ENCODE data around the gene GADD45B. TPM values are rescaled to one million over a fixed set of nuclear protein-coding genes. Genes with fewer than 3 reads are reported as not detected.

The GADD45B gene
- total and polyA plus RNA-seq, 10 of the 15 experiments (the other 5 are each of a cell fraction or from before 2014, with no cell fraction given): 2.4 to 180 (median 91.1) TPM

- RAD21 ChIA-PET (ENCODE audit: unreplicated experiment): no interaction called here
- no peak overlapping the region for H3K4me3 ChIP-seq
- H3K4me1 ChIP-seq (ENCODE audit: control insufficient read depth, insufficient read depth, low read length): peaks cover 5% of the 10 kb centered on the region; the same call in 1 of the 2 replicates
- POLR2A ChIA-PET: no interaction called here
- no peak overlapping the region for H2AFZ ChIP-seq (ENCODE audit: control insufficient read depth, low read depth, low read length)
- no peaks in the 10 kb centered on the region for H4K20me1 ChIP-seq (ENCODE audit: control insufficient read depth, insufficient read depth)
- no peaks in the 10 kb centered on the region for H3K9me3 ChIP-seq (replicated peaks; ENCODE audit: control insufficient read depth, insufficient read depth, low read length)
- intact Hi-C loops (cut with micrococcal nuclease; ENCODE audit: unreplicated experiment) (no loop called here), in situ Hi-C loops (cut with MboI) (no loop called here)
- ATAC-seq: no peak
- H3K79me2 ChIP-seq (ENCODE audit: control insufficient read depth, insufficient read depth, low read length): no peaks in the 10 kb centered on the region
- H3K27ac ChIP-seq (ENCODE audit: control insufficient read depth, insufficient read depth): no peak overlapping the region
- 82% methylated on average over 11 of the region's 12 CpGs for WGBS (ENCODE audit: insufficient coverage, insufficient replicate concordance, low lambda C conversion rate, missing lambda C conversion rate)
- BruUV-seq (replicated peaks): no TSS peak
- FAIRE-seq: no peak
- no peaks in the 10 kb centered on the region; a peak in 1 of 4 replicates for H3K27me3 ChIP-seq (replicated peaks in 1 of 2; ENCODE audit: control insufficient read depth in 2 of 2, insufficient read depth in 2 of 2, low read length in 1 of 2)
- no peaks in the 10 kb centered on the region for H3K36me3 ChIP-seq (ENCODE audit: control insufficient read depth in 2 of 2, insufficient read depth in 2 of 2, low read length in 1 of 2)
- no peak for TF ChIP-seq USF2 (IDR thresholded peaks at IDR 0.05; ENCODE audit: borderline replicate concordance, low read depth, low read length)
- TF ChIP-seq, protein P1, sequence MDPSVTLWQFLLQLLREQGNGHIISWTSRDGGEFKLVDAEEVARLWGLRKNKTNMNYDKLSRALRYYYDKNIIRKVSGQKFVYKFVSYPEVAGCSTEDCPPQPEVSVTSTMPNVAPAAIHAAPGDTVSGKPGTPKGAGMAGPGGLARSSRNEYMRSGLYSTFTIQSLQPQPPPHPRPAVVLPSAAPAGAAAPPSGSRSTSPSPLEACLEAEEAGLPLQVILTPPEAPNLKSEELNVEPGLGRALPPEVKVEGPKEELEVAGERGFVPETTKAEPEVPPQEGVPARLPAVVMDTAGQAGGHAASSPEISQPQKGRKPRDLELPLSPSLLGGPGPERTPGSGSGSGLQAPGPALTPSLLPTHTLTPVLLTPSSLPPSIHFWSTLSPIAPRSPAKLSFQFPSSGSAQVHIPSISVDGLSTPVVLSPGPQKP (IDR thresholded peaks at IDR 0.05; ENCODE audit: low read depth, low read length): no peak
- TF ChIP-seq HDAC2 (IDR thresholded peaks at IDR 0.05): no peak
- TF ChIP-seq, protein P2, sequence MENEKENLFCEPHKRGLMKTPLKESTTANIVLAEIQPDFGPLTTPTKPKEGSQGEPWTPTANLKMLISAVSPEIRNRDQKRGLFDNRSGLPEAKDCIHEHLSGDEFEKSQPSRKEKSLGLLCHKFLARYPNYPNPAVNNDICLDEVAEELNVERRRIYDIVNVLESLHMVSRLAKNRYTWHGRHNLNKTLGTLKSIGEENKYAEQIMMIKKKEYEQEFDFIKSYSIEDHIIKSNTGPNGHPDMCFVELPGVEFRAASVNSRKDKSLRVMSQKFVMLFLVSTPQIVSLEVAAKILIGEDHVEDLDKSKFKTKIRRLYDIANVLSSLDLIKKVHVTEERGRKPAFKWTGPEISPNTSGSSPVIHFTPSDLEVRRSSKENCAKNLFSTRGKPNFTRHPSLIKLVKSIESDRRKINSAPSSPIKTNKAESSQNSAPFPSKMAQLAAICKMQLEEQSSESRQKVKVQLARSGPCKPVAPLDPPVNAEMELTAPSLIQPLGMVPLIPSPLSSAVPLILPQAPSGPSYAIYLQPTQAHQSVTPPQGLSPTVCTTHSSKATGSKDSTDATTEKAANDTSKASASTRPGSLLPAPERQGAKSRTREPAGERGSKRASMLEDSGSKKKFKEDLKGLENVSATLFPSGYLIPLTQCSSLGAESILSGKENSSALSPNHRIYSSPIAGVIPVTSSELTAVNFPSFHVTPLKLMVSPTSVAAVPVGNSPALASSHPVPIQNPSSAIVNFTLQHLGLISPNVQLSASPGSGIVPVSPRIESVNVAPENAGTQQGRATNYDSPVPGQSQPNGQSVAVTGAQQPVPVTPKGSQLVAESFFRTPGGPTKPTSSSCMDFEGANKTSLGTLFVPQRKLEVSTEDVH (IDR thresholded peaks at IDR 0.05; ENCODE audit: low read depth, partially characterized antibody): no peak
- no peak for TF ChIP-seq SIX5 (IDR thresholded peaks at IDR 0.05; ENCODE audit: low read depth, low read length, severe bottlenecking)
- TF ChIP-seq NFIC (IDR thresholded peaks at IDR 0.05; ENCODE audit: low read depth, low read length): no peak
- TF ChIP-seq, protein P3, sequence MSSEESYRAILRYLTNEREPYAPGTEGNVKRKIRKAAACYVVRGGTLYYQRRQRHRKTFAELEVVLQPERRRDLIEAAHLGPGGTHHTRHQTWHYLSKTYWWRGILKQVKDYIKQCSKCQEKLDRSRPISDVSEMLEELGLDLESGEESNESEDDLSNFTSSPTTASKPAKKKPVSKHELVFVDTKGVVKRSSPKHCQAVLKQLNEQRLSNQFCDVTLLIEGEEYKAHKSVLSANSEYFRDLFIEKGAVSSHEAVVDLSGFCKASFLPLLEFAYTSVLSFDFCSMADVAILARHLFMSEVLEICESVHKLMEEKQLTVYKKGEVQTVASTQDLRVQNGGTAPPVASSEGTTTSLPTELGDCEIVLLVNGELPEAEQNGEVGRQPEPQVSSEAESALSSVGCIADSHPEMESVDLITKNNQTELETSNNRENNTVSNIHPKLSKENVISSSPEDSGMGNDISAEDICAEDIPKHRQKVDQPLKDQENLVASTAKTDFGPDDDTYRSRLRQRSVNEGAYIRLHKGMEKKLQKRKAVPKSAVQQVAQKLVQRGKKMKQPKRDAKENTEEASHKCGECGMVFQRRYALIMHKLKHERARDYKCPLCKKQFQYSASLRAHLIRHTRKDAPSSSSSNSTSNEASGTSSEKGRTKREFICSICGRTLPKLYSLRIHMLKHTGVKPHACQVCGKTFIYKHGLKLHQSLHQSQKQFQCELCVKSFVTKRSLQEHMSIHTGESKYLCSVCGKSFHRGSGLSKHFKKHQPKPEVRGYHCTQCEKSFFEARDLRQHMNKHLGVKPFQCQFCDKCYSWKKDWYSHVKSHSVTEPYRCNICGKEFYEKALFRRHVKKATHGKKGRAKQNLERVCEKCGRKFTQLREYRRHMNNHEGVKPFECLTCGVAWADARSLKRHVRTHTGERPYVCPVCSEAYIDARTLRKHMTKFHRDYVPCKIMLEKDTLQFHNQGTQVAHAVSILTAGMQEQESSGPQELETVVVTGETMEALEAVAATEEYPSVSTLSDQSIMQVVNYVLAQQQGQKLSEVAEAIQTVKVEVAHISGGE (CRISPR knock-in tag; IDR thresholded peaks at IDR 0.05): no peak
- no peak for TF ChIP-seq RUNX3 (IDR thresholded peaks at IDR 0.05; ENCODE audit: low read length)
- TF ChIP-seq NRF1 (conservative IDR thresholded peaks at IDR 0.05; ENCODE audit: low read depth, low read length): no peak
- no peak overlapping the region for H3K4me2 ChIP-seq (ENCODE audit: control insufficient read depth, insufficient read depth)
- DNase-seq (ENCODE audit: low read depth, low spot score): no peak
- no peak overlapping the region for H3K9ac ChIP-seq (ENCODE audit: control insufficient read depth, insufficient read depth, low read length)
- CTCF ChIA-PET: no interaction called here
- SMC1A ChIA-PET (ENCODE audit: uncharacterized antibody, unreplicated experiment): no interaction called here
Measured at GRCh38 chr19:2500841-2501261, 24.9 kb downstream of the GADD45B start.
